ENCODE measurements around the gene KRTAP10-1.

Gene KRTAP10-1

DNA sequence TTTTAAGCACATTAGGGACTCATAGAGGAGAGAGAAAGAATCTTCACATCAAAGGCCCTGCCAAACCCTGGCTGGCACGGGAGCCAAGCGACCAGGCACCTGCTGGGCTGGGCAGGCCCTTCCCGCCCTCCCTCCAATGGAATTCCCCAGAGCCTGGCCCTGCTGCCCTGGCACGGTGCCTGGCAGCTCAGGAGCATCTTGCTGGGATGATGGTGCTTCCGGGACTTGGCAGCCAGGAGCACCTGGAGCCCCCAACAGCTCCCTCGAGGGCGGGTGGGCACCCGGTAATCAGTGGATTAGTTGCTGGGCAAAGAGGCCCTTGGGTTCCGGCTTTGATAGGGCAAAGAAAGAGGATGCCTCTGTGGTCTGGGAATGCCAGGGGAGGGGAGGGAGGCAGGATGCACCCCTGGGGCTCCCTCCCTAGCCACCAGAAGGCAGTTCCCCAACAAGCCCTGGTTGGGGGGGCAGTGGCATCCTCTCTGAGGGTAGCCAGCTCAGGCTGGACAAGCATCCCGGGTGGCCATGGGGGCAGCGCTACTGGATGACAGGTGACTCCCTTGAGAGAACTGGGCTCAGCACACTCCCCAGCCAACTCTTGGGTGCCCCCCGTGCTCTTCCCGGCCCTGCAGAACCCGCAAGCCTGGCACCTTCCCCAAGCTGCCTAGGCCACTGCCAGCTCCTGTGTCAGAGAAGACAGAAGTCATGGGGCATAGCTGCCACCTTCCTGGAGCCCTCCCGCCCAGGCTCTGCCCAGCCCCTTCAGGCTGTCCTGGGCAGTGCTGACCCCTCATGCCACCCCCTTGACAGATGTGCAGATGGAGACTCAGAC is 26.4 kb downstream of the KRTAP10-1 start:
- Histone ChIP-seq H3K36me3 (ENCODE audit: insufficient read depth, low read length) (no peaks in the 10 kb centered on the region), H3K4me1 (ENCODE audit: insufficient read depth, low read length) (peaks cover 4% of the 10 kb centered on the region), H4K20me1 (ENCODE audit: insufficient read depth, low read length) (0 out of 2 replicates have a peak, but pooled peaks cover 9% of the 10 kb centered on the region), H3K9ac (ENCODE audit: low read depth, low read length) (no peak overlapping the region), H3K79me2 (ENCODE audit: insufficient read depth, low read length) (no peaks in the 10 kb centered on the region), H3K4me3 (ENCODE audit: low read depth in 1 of 2, low read length in 2 of 2) (no peak overlapping the region), H3K27ac (ENCODE audit: low read length) (no peak overlapping the region), H3K4me2 (ENCODE audit: insufficient read depth, low read length) (no peak overlapping the region), H3K9me3 (ENCODE audit: insufficient read depth, low read length, severe bottlenecking) (no peaks in the 10 kb centered on the region), H3K27me3 (ENCODE audit: insufficient read depth, low read length, poor library complexity) (no peaks in the 10 kb centered on the region), H2AFZ (ENCODE audit: low read depth, low read length) (no peak overlapping the region)
- ATAC-seq (ENCODE audit: insufficient read depth, low read depth): no peak
- DNase-seq: no peak
- no peak for TF ChIP-seq EZH2 (IDR thresholded peaks at IDR 0.05; ENCODE audit: borderline replicate concordance, low read depth, low read length, severe bottlenecking)
- no peak for TF ChIP-seq CTCF (IDR thresholded peaks at IDR 0.05; ENCODE audit: borderline replicate concordance, extremely low read depth, low read length, poor library complexity, severe bottlenecking)

GRCh38 chr21:44512496-44513388 is 27.3 kb downstream of the KRTAP10-1 start:
- Histone ChIP-seq H3K9ac (ENCODE audit: low read depth, low read length) (no peak overlapping the region), H3K27me3 (ENCODE audit: insufficient read depth, low read length, poor library complexity) (no peaks in the 10 kb centered on the region), H2AFZ (ENCODE audit: low read depth, low read length) (no peak overlapping the region), H3K4me1 (ENCODE audit: insufficient read depth, low read length) (peaks cover 4% of the 10 kb centered on the region), H3K9me3 (ENCODE audit: insufficient read depth, low read length, severe bottlenecking) (no peaks in the 10 kb centered on the region), H3K4me3 (ENCODE audit: low read depth in 1 of 2, low read length in 2 of 2) (no peak overlapping the region), H3K36me3 (ENCODE audit: insufficient read depth, low read length) (no peaks in the 10 kb centered on the region), H3K27ac (ENCODE audit: low read length) (no peak overlapping the region), H3K79me2 (ENCODE audit: insufficient read depth, low read length) (no peaks in the 10 kb centered on the region), H4K20me1 (ENCODE audit: insufficient read depth, low read length) (0 out of 2 replicates have a peak, but pooled peaks cover 9% of the 10 kb centered on the region), H3K4me2 (ENCODE audit: insufficient read depth, low read length) (no peak overlapping the region)
- no peak for ATAC-seq (ENCODE audit: insufficient read depth, low read depth)
- TF ChIP-seq CTCF (IDR thresholded peaks at IDR 0.05; ENCODE audit: borderline replicate concordance, extremely low read depth, low read length, poor library complexity, severe bottlenecking): no peak
- no peak for TF ChIP-seq EZH2 (IDR thresholded peaks at IDR 0.05; ENCODE audit: borderline replicate concordance, low read depth, low read length, severe bottlenecking)
- DNase-seq: no peak

DNA sequence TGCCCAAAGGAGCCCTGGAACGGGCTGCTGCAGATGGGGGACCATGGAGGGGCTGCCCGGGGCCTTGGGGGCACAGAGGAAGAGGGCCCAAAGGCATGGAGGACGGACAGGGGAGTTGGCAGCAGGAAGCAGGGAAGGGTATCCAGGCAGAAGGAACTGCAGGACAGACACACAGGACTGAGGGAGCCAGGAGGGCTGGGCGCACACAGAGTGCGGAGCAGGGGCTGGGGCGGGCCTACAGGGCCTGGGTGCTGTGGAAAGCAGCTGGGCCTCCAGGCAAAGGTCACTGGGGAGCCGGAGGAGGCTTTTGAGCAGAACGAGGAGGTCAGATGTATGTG is 28.1 kb downstream of the KRTAP10-1 start:
- no peaks in the 10 kb centered on the region for H3K9me3 ChIP-seq (ENCODE audit: insufficient read depth, low read length, severe bottlenecking)
- H4K20me1 ChIP-seq (ENCODE audit: insufficient read depth, low read length): 0 out of 2 replicates have a peak, but pooled peaks cover 9% of the 10 kb centered on the region
- ATAC-seq (ENCODE audit: insufficient read depth, low read depth) (no peak), DNase-seq (no peak)
- no peak overlapping the region for H3K4me2 ChIP-seq (ENCODE audit: insufficient read depth, low read length)
- no peaks in the 10 kb centered on the region for H3K79me2 ChIP-seq (ENCODE audit: insufficient read depth, low read length)
- H3K27me3 ChIP-seq (ENCODE audit: insufficient read depth, low read length, poor library complexity): no peaks in the 10 kb centered on the region
- peaks cover 4% of the 10 kb centered on the region for H3K4me1 ChIP-seq (ENCODE audit: insufficient read depth, low read length)
- no peak overlapping the region for H3K27ac ChIP-seq (ENCODE audit: low read length)
- no peak for TF ChIP-seq EZH2 (IDR thresholded peaks at IDR 0.05; ENCODE audit: borderline replicate concordance, low read depth, low read length, severe bottlenecking)
- no peak for TF ChIP-seq CTCF (IDR thresholded peaks at IDR 0.05; ENCODE audit: borderline replicate concordance, extremely low read depth, low read length, poor library complexity, severe bottlenecking)
- no peak overlapping the region for H3K9ac ChIP-seq (ENCODE audit: low read depth, low read length)
- H3K36me3 ChIP-seq (ENCODE audit: insufficient read depth, low read length): no peaks in the 10 kb centered on the region
- H2AFZ ChIP-seq (ENCODE audit: low read depth, low read length): no peak overlapping the region
- H3K4me3 ChIP-seq (ENCODE audit: low read depth in 1 of 2, low read length in 2 of 2): no peak overlapping the region

Measured in DND-41 (cell line).